ENCODE data around the gene DNAJC24.
"Not testable (repeated sequence)": the region's sequence is repeated elsewhere in the genome, so short reads cannot be mapped to it uniquely, and the experiment has no call there.

DNA sequence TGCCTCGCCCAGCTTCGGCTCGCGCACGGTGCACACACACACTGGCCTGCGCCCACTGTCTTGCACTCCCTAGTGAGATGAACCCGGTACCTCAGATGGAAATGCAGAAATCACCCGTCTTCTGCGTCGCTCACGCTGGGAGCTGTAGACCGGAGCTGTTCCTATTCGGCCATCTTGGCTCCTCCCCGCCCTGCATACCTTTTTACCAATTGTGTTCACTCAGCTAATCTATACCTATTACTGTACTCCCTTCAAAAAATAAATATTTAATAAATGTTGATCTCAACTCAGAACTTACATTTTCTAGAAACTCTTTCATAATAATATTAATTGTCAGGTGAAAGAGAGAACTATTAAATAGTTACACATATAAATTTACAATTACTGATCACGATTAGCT, 48.2 kb upstream of the DNAJC24 start:
- TF ChIP-seq, protein P1, sequence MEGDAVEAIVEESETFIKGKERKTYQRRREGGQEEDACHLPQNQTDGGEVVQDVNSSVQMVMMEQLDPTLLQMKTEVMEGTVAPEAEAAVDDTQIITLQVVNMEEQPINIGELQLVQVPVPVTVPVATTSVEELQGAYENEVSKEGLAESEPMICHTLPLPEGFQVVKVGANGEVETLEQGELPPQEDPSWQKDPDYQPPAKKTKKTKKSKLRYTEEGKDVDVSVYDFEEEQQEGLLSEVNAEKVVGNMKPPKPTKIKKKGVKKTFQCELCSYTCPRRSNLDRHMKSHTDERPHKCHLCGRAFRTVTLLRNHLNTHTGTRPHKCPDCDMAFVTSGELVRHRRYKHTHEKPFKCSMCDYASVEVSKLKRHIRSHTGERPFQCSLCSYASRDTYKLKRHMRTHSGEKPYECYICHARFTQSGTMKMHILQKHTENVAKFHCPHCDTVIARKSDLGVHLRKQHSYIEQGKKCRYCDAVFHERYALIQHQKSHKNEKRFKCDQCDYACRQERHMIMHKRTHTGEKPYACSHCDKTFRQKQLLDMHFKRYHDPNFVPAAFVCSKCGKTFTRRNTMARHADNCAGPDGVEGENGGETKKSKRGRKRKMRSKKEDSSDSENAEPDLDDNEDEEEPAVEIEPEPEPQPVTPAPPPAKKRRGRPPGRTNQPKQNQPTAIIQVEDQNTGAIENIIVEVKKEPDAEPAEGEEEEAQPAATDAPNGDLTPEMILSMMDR (IDR thresholded peaks at IDR 0.05) = not testable (repeated sequence)
- not testable (repeated sequence) for TF ChIP-seq EP300, POLR2A (IDR thresholded peaks at IDR 0.05)

All from upper lobe of left lung (tissue), 4 donors.